ENCODE measurements around the gene SLC4A9. TPM values are rescaled to one million over a fixed set of nuclear protein-coding genes. Genes with fewer than 3 reads are reported as not detected.

SLC4A9 gene
- total RNA-seq, 1 experiment from 2014 or later: 0.37 TPM

DNA sequence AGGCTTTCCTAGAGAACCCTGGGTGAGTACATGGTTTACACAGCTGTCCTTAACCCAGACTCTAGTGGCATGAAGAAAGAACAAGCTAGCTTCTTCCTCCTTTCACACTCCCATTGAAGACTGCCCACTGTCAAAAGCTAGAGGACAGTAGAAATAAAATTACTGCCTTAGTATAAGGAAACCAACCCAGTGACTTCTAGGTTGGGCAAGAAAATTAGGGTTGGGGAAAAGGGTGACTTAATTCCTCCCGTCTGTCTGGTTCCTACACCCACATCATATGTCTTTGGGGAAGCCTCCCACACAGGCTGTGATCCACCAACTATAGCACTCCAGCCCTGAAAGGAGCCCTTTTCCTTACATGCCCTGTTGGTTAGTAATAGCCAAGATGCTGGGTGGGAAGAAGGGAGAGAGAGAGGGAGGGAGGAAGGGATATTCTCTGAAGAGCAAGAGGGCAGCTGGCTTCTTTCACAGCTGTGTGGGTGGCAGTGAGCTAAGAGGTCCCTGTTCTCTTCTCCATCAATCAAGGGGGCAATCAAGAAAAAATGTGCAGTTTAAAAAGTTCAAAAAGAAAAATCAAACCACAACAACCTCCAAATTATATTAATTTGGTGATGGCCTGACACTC lies 35.3 kb upstream of the SLC4A9 start:
- Mint-ChIP-seq H3K27ac (ENCODE audit: low read depth, unreplicated experiment) (no peak overlapping the region), H3K9me3 (ENCODE audit: unreplicated experiment) (no peaks in the 10 kb centered on the region), H3K36me3 (ENCODE audit: insufficient read depth, unreplicated experiment) (no peaks in the 10 kb centered on the region), H3K4me3 (ENCODE audit: unreplicated experiment) (no peak overlapping the region), H3K4me1 (ENCODE audit: insufficient read depth, unreplicated experiment) (peaks cover 7% of the 10 kb centered on the region), H3K27me3 (ENCODE audit: insufficient read depth, unreplicated experiment) (no peaks in the 10 kb centered on the region)
- intact Hi-C loops (cut with micrococcal nuclease): no loop called here
- DNase-seq (ENCODE audit: unreplicated experiment): no peak
- ChIA-PET POLR2A (interaction anchor here (0.7 kb wide), 1 partner anchor 19 kb away, joined by 3 read pairs; no protein-coding TSS in a partner anchor), CTCF (interaction anchor here (1.3 to 1.4 kb wide), 2 partner anchors 27 to 80 kb away, joined by 3 to 4 read pairs; no protein-coding TSS in a partner anchor)
- TF ChIP-seq, protein P1, sequence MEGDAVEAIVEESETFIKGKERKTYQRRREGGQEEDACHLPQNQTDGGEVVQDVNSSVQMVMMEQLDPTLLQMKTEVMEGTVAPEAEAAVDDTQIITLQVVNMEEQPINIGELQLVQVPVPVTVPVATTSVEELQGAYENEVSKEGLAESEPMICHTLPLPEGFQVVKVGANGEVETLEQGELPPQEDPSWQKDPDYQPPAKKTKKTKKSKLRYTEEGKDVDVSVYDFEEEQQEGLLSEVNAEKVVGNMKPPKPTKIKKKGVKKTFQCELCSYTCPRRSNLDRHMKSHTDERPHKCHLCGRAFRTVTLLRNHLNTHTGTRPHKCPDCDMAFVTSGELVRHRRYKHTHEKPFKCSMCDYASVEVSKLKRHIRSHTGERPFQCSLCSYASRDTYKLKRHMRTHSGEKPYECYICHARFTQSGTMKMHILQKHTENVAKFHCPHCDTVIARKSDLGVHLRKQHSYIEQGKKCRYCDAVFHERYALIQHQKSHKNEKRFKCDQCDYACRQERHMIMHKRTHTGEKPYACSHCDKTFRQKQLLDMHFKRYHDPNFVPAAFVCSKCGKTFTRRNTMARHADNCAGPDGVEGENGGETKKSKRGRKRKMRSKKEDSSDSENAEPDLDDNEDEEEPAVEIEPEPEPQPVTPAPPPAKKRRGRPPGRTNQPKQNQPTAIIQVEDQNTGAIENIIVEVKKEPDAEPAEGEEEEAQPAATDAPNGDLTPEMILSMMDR (IDR thresholded peaks at IDR 0.05; ENCODE audit: unreplicated experiment): no peak
- no TSS peak for BruUV-seq (replicated peaks)

DNA sequence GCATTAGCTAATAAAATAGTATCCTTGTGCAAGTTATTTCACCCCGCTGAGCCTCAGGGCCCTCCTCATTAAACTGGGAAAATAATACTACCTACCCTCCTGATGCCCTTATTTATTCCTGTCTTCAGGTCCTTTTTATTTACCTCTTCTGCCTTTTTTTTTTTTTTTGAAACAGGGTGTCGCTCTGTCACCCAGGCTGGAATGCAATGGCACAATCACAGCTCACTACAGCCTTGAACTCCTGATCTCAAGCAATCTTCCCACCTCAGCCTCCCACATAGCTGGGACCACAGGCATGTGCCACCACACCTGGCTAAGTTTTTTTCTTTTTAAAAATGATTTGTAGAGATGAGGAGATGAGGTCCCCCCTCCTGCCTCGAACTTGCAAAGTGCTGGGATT lies 34.5 kb upstream of the SLC4A9 start:
- Mint-ChIP-seq H3K36me3 (ENCODE audit: insufficient read depth, unreplicated experiment) (no peaks in the 10 kb centered on the region), H3K27me3 (ENCODE audit: insufficient read depth, unreplicated experiment) (no peaks in the 10 kb centered on the region), H3K4me3 (ENCODE audit: unreplicated experiment) (no peak overlapping the region), H3K9me3 (ENCODE audit: unreplicated experiment) (no peaks in the 10 kb centered on the region), H3K27ac (ENCODE audit: low read depth, unreplicated experiment) (no peak overlapping the region), H3K4me1 (ENCODE audit: insufficient read depth, unreplicated experiment) (peaks cover 7% of the 10 kb centered on the region)
- no peak for DNase-seq (ENCODE audit: unreplicated experiment)
- intact Hi-C loops (cut with micrococcal nuclease): no loop called here
- TF ChIP-seq, protein P1 (IDR thresholded peaks at IDR 0.05; ENCODE audit: unreplicated experiment): no peak
- BruUV-seq (replicated peaks): no TSS peak
- ChIA-PET POLR2A (no interaction called here), CTCF (interaction anchor here (0.6 kb wide), 2 partner anchors 76 to 673 kb away, joined by 4 to 5 read pairs; no protein-coding TSS in a partner anchor)

DNA sequence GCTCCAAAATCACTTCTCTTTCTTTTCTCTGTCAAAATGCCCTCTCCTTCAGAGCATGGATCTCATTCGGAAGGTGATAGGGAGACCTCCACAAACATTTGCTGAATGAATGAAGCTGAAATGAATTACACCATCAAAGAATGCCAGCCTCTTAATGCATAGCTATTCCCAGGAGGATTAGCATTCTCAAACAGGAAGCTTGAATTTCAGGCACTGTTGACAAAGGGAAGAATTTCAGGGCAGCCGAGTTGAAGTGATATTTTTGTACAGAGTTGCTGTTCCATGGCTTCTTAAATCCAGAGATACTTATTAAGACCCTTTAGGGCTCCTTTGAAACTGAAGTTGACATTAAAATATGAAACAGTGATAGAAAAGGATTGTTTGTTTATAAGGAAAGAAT lies 32.4 kb upstream of the SLC4A9 start:
- Mint-ChIP-seq H3K27ac (ENCODE audit: low read depth, unreplicated experiment) (no peak overlapping the region), H3K4me1 (ENCODE audit: insufficient read depth, unreplicated experiment) (no peaks in the 10 kb centered on the region), H3K27me3 (ENCODE audit: insufficient read depth, unreplicated experiment) (no peaks in the 10 kb centered on the region), H3K36me3 (ENCODE audit: insufficient read depth, unreplicated experiment) (no peaks in the 10 kb centered on the region), H3K4me3 (ENCODE audit: unreplicated experiment) (no peak overlapping the region), H3K9me3 (ENCODE audit: unreplicated experiment) (no peaks in the 10 kb centered on the region)
- DNase-seq (ENCODE audit: unreplicated experiment): no peak
- ChIA-PET CTCF (interaction anchor here (0.6 to 2.0 kb wide), 7 partner anchors 13 to 179 kb away, joined by 3 to 8 read pairs (median 5); partner anchors contain the start of gene HBEGF), POLR2A (interaction anchor here (0.6 to 1.3 kb wide), 4 partner anchors 10 to 222 kb away, joined by 3 to 7 read pairs (median 4); no protein-coding TSS in a partner anchor)
- BruUV-seq (replicated peaks): no TSS peak
- intact Hi-C loops (cut with micrococcal nuclease): no loop called here
- TF ChIP-seq, protein P1 (IDR thresholded peaks at IDR 0.05; ENCODE audit: unreplicated experiment): no peak

DNA sequence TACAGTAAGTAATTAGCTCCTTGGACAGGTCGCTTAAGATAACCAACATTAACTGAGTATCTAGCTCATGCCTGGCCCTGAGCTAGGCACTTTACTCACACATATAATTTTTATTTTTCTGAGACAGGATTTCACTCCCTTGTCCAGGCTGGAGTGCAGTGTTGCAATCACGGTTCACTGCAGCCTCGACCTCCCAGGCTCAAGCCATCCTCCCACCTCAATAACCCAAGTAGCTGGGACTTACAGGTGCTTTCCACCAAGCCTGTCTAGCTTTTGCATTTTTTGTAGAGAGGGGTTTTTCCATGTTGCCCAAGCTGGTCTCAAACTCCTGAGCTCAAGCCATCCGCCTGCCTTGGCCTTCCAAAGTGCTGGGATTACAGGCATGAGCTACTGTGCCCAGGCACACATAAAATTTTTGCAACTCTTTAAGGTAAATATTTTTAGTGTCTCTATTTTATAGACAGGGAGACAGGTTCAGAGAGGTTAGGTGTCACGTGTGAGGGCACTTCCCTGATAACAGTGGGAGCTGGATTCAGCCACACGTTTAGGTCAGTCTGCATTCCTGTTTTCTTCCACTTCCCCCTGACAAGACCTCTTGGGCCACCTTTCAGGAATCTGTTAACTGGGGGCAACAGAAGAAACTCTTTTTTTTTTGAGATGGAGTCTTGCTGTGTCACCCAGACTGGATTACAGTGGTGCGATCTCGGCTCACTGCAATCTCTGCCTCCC lies 31.8 kb upstream of the SLC4A9 start:
- ChIA-PET POLR2A (interaction anchor here (0.6 to 1.3 kb wide), 6 partner anchors 9 to 222 kb away, joined by 3 to 7 read pairs (median 4); no protein-coding TSS in a partner anchor), CTCF (interaction anchor here (0.6 to 2.0 kb wide), 9 partner anchors 13 to 179 kb away, joined by 3 to 8 read pairs (median 4); partner anchors contain the start of gene HBEGF)
- TF ChIP-seq, protein P1 (IDR thresholded peaks at IDR 0.05; ENCODE audit: unreplicated experiment): no peak
- DNase-seq (ENCODE audit: unreplicated experiment): no peak
- Mint-ChIP-seq H3K27ac (ENCODE audit: low read depth, unreplicated experiment) (no peak overlapping the region), H3K4me1 (ENCODE audit: insufficient read depth, unreplicated experiment) (no peaks in the 10 kb centered on the region), H3K9me3 (ENCODE audit: unreplicated experiment) (no peaks in the 10 kb centered on the region), H3K4me3 (ENCODE audit: unreplicated experiment) (no peak overlapping the region), H3K36me3 (ENCODE audit: insufficient read depth, unreplicated experiment) (peaks cover 4% of the 10 kb centered on the region), H3K27me3 (ENCODE audit: insufficient read depth, unreplicated experiment) (no peaks in the 10 kb centered on the region)
- BruUV-seq (replicated peaks): no TSS peak
- intact Hi-C loops (cut with micrococcal nuclease): no loop called here

Data from MCF 10A (cell line).